Liver (tissue), 9 donors: ENCODE data around the gene TGM3. TPM values are rescaled to one million over a fixed set of nuclear protein-coding genes. Genes with fewer than 3 reads are reported as not detected.

Experiments used
- DNase-seq: peaks from one replicate; pipeline ENCODE4 v3.0.0-alpha.2; 2017; ENCODE audit warnings: low spot score
- H3K27ac ChIP-seq, 2 donors: one replicate each; pipeline ENCODE4 v1.7.0; 2013; ENCODE audit warnings: inconsistent platforms in 2 of 2, low read length in 2 of 2, control low read depth in 1 of 2, low read depth in 1 of 2, mild to moderate bottlenecking in 1 of 2
- H3K27me3 ChIP-seq, 4 donors: one replicate each; pipeline versions ENCODE4 v1.6.1 to v1.7.0; 2013; ENCODE audit warnings: low read length in 3 of 4, inconsistent platforms in 1 of 4, mild to moderate bottlenecking in 1 of 4, moderate library complexity in 1 of 4; ENCODE audit not compliant: control insufficient read depth in 4 of 4, insufficient read depth in 4 of 4
- H3K36me3 ChIP-seq, 4 donors: one replicate each; pipeline versions ENCODE4 v1.6.1 to v1.7.0; 2013; ENCODE audit warnings: low read length in 3 of 4, mild to moderate bottlenecking in 3 of 4, low read depth in 1 of 4, moderate library complexity in 1 of 4; ENCODE audit not compliant: control insufficient read depth in 4 of 4, insufficient read depth in 3 of 4
- H3K4me1 ChIP-seq, 4 donors: one replicate each; pipeline versions ENCODE4 v1.6.1 to v1.7.0; 2013; ENCODE audit warnings: low read length in 3 of 4, mild to moderate bottlenecking in 3 of 4, moderate library complexity in 1 of 4; ENCODE audit not compliant: control insufficient read depth in 4 of 4, insufficient read depth in 4 of 4
- H3K4me3 ChIP-seq, 3 donors: one replicate each; pipeline versions ENCODE4 v1.6.1 to v1.7.0; 2013; ENCODE audit warnings: low read length in 3 of 3, control low read depth in 1 of 3, low read depth in 1 of 3, mild to moderate bottlenecking in 1 of 3
- H3K9ac ChIP-seq, 2 donors: one replicate each; pipeline ENCODE4 v1.7.0; 2013; ENCODE audit warnings: low read length in 2 of 2, mild to moderate bottlenecking in 2 of 2, moderate library complexity in 2 of 2, control low read depth in 1 of 2, low read depth in 1 of 2
- H3K9me3 ChIP-seq, 4 donors: one replicate each; pipeline versions ENCODE4 v1.6.1 to v1.7.0; 2013; ENCODE audit warnings: low read length in 3 of 4; ENCODE audit not compliant: control insufficient read depth in 4 of 4
- ATF3 ChIP-seq: IDR thresholded peaks from 2 replicates; pipeline ENCODE4 v1.6.1; 2016; ENCODE audit warnings: antibody characterized with exemption
- CTCF ChIP-seq: fragments of 150-350 bp; IDR thresholded peaks from 2 replicates; pipeline ENCODE4 v1.5.1; 2017; ENCODE audit warnings: improper control_type of control experiment, low read depth, low read length; ENCODE audit not compliant: missing input control
- EGR1 ChIP-seq, 2 donors: IDR thresholded peaks; 2 replicates each; pipeline ENCODE4 v1.6.1; 2016 to 2018; ENCODE audit warnings: antibody characterized with exemption in 2 of 2, low read depth in 2 of 2
- FOXA1 ChIP-seq: IDR thresholded peaks from 2 replicates; pipeline ENCODE4 v1.6.1; 2016; ENCODE audit warnings: antibody characterized with exemption
- GABPA ChIP-seq, 2 donors: IDR thresholded peaks in 1 of 2; conservative IDR thresholded peaks in 1 of 2; 2 replicates each; pipeline ENCODE4 v1.6.1; 2016; ENCODE audit warnings: antibody characterized with exemption in 2 of 2, mild to moderate bottlenecking in 1 of 2, moderate library complexity in 1 of 2
- HNF4A ChIP-seq, 2 donors: conservative IDR thresholded peaks; 2 replicates each; pipeline ENCODE4 v1.6.1; 2016; ENCODE audit warnings: antibody characterized with exemption in 2 of 2, mild to moderate bottlenecking in 2 of 2
- HNF4G ChIP-seq: IDR thresholded peaks from 2 replicates; pipeline ENCODE4 v1.6.1; 2016; ENCODE audit warnings: antibody characterized with exemption
- JUND ChIP-seq, 2 donors: IDR thresholded peaks; 2 replicates each; pipeline ENCODE4 v1.6.1; 2016; ENCODE audit warnings: antibody characterized with exemption in 2 of 2
- MAX ChIP-seq: IDR thresholded peaks from 2 replicates; pipeline ENCODE4 v1.6.1; 2016; ENCODE audit warnings: antibody characterized with exemption
- NR2F2 ChIP-seq: IDR thresholded peaks from 2 replicates; pipeline ENCODE4 v1.6.1; 2016; ENCODE audit warnings: antibody characterized with exemption
- REST ChIP-seq: IDR thresholded peaks from 2 replicates; pipeline ENCODE4 v1.6.1; 2016; ENCODE audit warnings: antibody characterized with exemption, mild to moderate bottlenecking
- RXRA ChIP-seq, 2 donors: IDR thresholded peaks; 2 replicates each; pipeline ENCODE4 v1.6.1; 2017 to 2018; ENCODE audit warnings: antibody characterized with exemption in 2 of 2, mild to moderate bottlenecking in 1 of 2
- SP1 ChIP-seq: IDR thresholded peaks from 2 replicates; pipeline ENCODE4 v1.6.1; 2018; ENCODE audit warnings: antibody characterized with exemption, mild to moderate bottlenecking
- YY1 ChIP-seq: IDR thresholded peaks from 2 replicates; pipeline ENCODE4 v1.6.1; 2016; ENCODE audit warnings: antibody characterized with exemption, mild to moderate bottlenecking
- ZBTB33 ChIP-seq: IDR thresholded peaks from 2 replicates; pipeline ENCODE4 v1.6.1; 2016; ENCODE audit warnings: antibody characterized with exemption
- WGBS: extraction: QIAGEN DNeasy Blood & Tissue Kit; methylation state at CpG from one replicate; pipeline ENCODE4 v1.1.7; 2013; 5-methylcytosine and 5-hydroxymethylcytosine counted together
- polyA plus RNA-seq, 2 donors: library from polyadenylated mRNA; stranded (reverse) in 1 of 2; unstranded in 1 of 2; fragments of 200-250 nt in 1 of 2; fragments of >200 nt in 1 of 2; fragmentation: Nextera tagmentation in 1 of 2; extraction: Ambion mirVana in 1 of 2; gene quantifications; one replicate each; pipeline versions ENCODE4 v1.2.1 to v1.2.3, GENCODE V29; 2013 to 2015
- total RNA-seq, 2 donors: library from RNA; depleted of rRNA; stranded (reverse); fragments of >200 nt; gene quantifications; one replicate each; pipeline ENCODE4 v1.2.3, GENCODE V29; 2014
- donor health status: healthy.
- donor health status: healthy.
- donor health status: healthy.
- donor health status: healthy.
- donor health status: healthy.

The TGM3 gene
- total and polyA plus RNA-seq, 4 donors: 0.05 to 0.28 (median 0.08) TPM; not detected in 1

GRCh38 chr20:2357114-2357513 lies 61.3 kb downstream of the TGM3 start:
- WGBS: 44% methylated on average over 2 of the region's 2 CpGs
- Histone ChIP-seq H3K27ac (no peak overlapping the region), H3K9me3 (peaks cover 0 to 3% (median under 1%) of the 10 kb centered on the region in 4 donors), H3K27me3 (no peaks in the 10 kb centered on the region), H3K36me3 (no peaks in the 10 kb centered on the region), H3K4me3 (no peak overlapping the region), H3K4me1 (peaks cover 0 to 2% (median 0%) of the 10 kb centered on the region in 4 donors), H3K9ac (no peak overlapping the region)
- DNase-seq: no peak
- no peak for TF ChIP-seq CTCF
- TF ChIP-seq NR2F2: no peak
- TF ChIP-seq SP1: no peak
- no peak for TF ChIP-seq ATF3
- no peak for TF ChIP-seq JUND (IDR thresholded peaks at IDR 0.05)
- no peak for TF ChIP-seq REST
- no peak for TF ChIP-seq RXRA (IDR thresholded peaks at IDR 0.05)
- TF ChIP-seq MAX: no peak
- TF ChIP-seq EGR1 (IDR thresholded peaks at IDR 0.05; ENCODE audit: low read depth in 2 of 2): no peak
- TF ChIP-seq HNF4G: no peak
- no peak for TF ChIP-seq ZBTB33
- no peak for TF ChIP-seq YY1
- no peak for TF ChIP-seq FOXA1

- no peak for DNase-seq
- TF ChIP-seq NR2F2 (no peak), HNF4A (conservative IDR thresholded peaks at IDR 0.05) (no peak), FOXA1 (no peak), ZBTB33 (no peak), RXRA (IDR thresholded peaks at IDR 0.05) (no peak), GABPA (IDR thresholded peaks at IDR 0.05 in 1 of 2, conservative IDR thresholded peaks at IDR 0.05 in 1 of 2) (no peak), YY1 (no peak), HNF4G (no peak)
- no peaks in the 10 kb centered on the region for H3K4me1 ChIP-seq
- H3K4me3 ChIP-seq: no peak overlapping the region
- no peaks in the 10 kb centered on the region for H3K36me3 ChIP-seq
- H3K9ac ChIP-seq: no peak overlapping the region
- H3K27ac ChIP-seq: no peak overlapping the region
- H3K9me3 ChIP-seq: peaks cover 0 to 3% (median under 1%) of the 10 kb centered on the region in 4 donors
- no peaks in the 10 kb centered on the region for H3K27me3 ChIP-seq
- WGBS: 90% methylated on average over 3 of the region's 3 CpGs
These were observed 62.2 kb downstream of the TGM3 start for GRCh38 chr20:2358006-2358405.
